Measurements from ENCODE around the gene PGF. TPM values are rescaled to one million over a fixed set of nuclear protein-coding genes. Genes with fewer than 3 reads are reported as not detected.

Gene PGF
- total and polyA plus RNA-seq, 2 of the 13 experiments (the other 11 are each of a cell fraction or from before 2014, with no cell fraction given) = 10.7 to 27.5 TPM

DNA sequence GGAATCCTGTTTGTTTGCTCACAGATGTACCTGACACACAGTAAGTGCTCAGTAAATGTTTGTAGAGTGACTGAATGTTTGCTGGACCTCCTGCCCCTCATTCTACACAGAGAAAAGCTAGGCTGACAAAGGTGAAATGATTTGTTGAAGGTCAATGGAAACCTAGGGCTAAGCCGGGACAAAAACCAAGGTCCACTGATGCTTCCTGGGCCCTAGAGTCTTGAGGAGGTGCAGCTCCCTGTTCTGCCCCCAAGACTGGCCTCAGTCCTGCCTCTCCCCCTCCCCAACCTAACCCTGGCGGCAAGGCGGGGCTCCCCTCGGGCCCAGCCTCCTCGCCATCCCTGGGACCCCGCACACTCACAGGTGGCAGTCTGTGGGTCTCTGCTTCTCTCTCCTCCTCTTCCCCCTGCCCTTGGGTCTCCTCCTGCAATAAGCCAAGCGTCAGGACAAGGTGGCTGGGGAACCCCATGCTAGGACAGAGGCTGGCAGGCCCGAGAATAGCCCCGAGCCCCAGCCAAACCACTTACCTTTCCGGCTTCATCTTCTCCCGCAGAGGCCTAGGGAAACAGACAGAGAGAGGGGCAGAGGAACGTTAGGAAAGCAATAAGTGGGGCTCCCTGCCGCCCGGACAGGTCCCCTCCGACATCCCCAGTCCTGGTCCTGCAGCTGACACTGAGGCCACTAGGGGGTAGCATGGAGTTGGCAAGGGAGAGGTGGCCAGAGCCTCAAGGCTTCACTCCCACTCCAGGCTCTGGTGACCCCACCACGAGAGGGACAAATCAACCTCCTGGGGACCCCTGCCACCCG is 9.3 kb downstream of the PGF start (continued):
- TF ChIP-seq ZNF20 (CRISPR knock-in tag; IDR thresholded peaks at IDR 0.05) (no peak), ZSCAN30 (CRISPR knock-in tag; IDR thresholded peaks at IDR 0.05) (no peak), ZNF619 (CRISPR knock-in tag; IDR thresholded peaks at IDR 0.05) (peak; percentile 50; the same call in 1 of the 2 replicates), ZNF343 (CRISPR knock-in tag; IDR thresholded peaks at IDR 0.05) (no peak), ZC3H4 (CRISPR knock-in tag; IDR thresholded peaks at IDR 0.05; ENCODE audit: borderline replicate concordance) (no peak), KDM6A (CRISPR knock-in tag; IDR thresholded peaks at IDR 0.05; ENCODE audit: low read depth) (no peak), ZNF441 (CRISPR knock-in tag; IDR thresholded peaks at IDR 0.05; ENCODE audit: borderline replicate concordance) (no peak), REPIN1 (CRISPR knock-in tag; IDR thresholded peaks at IDR 0.05; ENCODE audit: borderline replicate concordance, low read depth) (no peak), BRD4 (CRISPR knock-in tag; IDR thresholded peaks at IDR 0.05) (no peak), MAF1 (CRISPR knock-in tag; IDR thresholded peaks at IDR 0.05; ENCODE audit: borderline replicate concordance) (no peak), ZNF674 (CRISPR knock-in tag; IDR thresholded peaks at IDR 0.05; ENCODE audit: low read depth) (no peak), SMAD1 (CRISPR knock-in tag; IDR thresholded peaks at IDR 0.05; ENCODE audit: borderline replicate concordance, low read depth) (no peak), NKX3-1 (CRISPR knock-in tag; IDR thresholded peaks at IDR 0.05) (peak; percentile 94; the same call in 1 of the 2 replicates), ZNF782 (CRISPR knock-in tag; IDR thresholded peaks at IDR 0.05; ENCODE audit: borderline replicate concordance) (no peak; the same call in 1 of the 2 replicates), ASH2L (IDR thresholded peaks at IDR 0.05; ENCODE audit: insufficient read length, low read depth, low read length) (peak; percentile 53), CEBPG (CRISPR knock-in tag; IDR thresholded peaks at IDR 0.05) (peak; percentile 21; the same call in 1 of the 2 replicates), ZNF12 (CRISPR knock-in tag; IDR thresholded peaks at IDR 0.05) (0 out of 2 replicates have a peak, but pooled peaks have one; percentile 40)
- TF ChIP-seq, protein P1, sequence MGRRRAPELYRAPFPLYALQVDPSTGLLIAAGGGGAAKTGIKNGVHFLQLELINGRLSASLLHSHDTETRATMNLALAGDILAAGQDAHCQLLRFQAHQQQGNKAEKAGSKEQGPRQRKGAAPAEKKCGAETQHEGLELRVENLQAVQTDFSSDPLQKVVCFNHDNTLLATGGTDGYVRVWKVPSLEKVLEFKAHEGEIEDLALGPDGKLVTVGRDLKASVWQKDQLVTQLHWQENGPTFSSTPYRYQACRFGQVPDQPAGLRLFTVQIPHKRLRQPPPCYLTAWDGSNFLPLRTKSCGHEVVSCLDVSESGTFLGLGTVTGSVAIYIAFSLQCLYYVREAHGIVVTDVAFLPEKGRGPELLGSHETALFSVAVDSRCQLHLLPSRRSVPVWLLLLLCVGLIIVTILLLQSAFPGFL (CRISPR knock-in tag; IDR thresholded peaks at IDR 0.05) = no peak
- TF ChIP-seq, protein P2, sequence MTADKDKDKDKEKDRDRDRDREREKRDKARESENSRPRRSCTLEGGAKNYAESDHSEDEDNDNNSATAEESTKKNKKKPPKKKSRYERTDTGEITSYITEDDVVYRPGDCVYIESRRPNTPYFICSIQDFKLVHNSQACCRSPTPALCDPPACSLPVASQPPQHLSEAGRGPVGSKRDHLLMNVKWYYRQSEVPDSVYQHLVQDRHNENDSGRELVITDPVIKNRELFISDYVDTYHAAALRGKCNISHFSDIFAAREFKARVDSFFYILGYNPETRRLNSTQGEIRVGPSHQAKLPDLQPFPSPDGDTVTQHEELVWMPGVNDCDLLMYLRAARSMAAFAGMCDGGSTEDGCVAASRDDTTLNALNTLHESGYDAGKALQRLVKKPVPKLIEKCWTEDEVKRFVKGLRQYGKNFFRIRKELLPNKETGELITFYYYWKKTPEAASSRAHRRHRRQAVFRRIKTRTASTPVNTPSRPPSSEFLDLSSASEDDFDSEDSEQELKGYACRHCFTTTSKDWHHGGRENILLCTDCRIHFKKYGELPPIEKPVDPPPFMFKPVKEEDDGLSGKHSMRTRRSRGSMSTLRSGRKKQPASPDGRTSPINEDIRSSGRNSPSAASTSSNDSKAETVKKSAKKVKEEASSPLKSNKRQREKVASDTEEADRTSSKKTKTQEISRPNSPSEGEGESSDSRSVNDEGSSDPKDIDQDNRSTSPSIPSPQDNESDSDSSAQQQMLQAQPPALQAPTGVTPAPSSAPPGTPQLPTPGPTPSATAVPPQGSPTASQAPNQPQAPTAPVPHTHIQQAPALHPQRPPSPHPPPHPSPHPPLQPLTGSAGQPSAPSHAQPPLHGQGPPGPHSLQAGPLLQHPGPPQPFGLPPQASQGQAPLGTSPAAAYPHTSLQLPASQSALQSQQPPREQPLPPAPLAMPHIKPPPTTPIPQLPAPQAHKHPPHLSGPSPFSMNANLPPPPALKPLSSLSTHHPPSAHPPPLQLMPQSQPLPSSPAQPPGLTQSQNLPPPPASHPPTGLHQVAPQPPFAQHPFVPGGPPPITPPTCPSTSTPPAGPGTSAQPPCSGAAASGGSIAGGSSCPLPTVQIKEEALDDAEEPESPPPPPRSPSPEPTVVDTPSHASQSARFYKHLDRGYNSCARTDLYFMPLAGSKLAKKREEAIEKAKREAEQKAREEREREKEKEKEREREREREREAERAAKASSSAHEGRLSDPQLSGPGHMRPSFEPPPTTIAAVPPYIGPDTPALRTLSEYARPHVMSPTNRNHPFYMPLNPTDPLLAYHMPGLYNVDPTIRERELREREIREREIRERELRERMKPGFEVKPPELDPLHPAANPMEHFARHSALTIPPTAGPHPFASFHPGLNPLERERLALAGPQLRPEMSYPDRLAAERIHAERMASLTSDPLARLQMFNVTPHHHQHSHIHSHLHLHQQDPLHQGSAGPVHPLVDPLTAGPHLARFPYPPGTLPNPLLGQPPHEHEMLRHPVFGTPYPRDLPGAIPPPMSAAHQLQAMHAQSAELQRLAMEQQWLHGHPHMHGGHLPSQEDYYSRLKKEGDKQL (CRISPR knock-in tag; IDR thresholded peaks at IDR 0.05; ENCODE audit: low read depth) = 0 out of 2 replicates have a peak, but pooled peaks have one; percentile 74
- TF ChIP-seq, protein P3, sequence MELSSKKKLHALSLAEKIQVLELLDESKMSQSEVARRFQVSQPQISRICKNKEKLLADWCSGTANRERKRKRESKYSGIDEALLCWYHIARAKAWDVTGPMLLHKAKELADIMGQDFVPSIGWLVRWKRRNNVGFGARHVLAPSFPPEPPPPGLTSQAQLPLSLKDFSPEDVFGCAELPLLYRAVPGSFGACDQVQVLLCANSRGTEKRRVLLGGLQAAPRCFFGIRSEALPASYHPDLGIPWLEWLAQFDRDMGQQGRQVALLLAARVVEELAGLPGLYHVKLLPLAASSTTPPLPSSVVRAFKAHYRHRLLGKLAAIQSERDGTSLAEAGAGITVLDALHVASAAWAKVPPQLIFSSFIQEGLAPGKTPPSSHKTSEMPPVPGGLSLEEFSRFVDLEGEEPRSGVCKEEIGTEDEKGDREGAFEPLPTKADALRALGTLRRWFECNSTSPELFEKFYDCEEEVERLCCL (CRISPR knock-in tag; IDR thresholded peaks at IDR 0.05; ENCODE audit: borderline replicate concordance) = no peak
- TF ChIP-seq, protein P4, sequence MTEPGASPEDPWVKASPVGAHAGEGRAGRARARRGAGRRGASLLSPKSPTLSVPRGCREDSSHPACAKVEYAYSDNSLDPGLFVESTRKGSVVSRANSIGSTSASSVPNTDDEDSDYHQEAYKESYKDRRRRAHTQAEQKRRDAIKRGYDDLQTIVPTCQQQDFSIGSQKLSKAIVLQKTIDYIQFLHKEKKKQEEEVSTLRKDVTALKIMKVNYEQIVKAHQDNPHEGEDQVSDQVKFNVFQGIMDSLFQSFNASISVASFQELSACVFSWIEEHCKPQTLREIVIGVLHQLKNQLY (CRISPR knock-in tag; IDR thresholded peaks at IDR 0.05) = no peak
